Large intestine (tissue), 3 donors: ENCODE measurements around the gene SORCS2. TPM values are rescaled to one million over a fixed set of nuclear protein-coding genes. Genes with fewer than 3 reads are reported as not detected.

Source experiments
- DNase-seq, 2 donors: peaks; one replicate each; pipeline versions ENCODE4 v3.0.0 to v3.0.0-alpha.2; 2013
- H3K27ac ChIP-seq: one replicate; pipeline ENCODE4 v1.5.1; 2013; ENCODE audit warnings: low read length
- H3K27me3 ChIP-seq: 2 replicates; pipeline ENCODE4 v1.6.1; 2013; ENCODE audit warnings: low read length; ENCODE audit not compliant: control insufficient read depth, insufficient read depth
- H3K36me3 ChIP-seq: 2 replicates; pipeline ENCODE4 v1.6.1; 2013; ENCODE audit warnings: low read length; ENCODE audit not compliant: control insufficient read depth, insufficient read depth
- H3K4me1 ChIP-seq: one replicate; pipeline ENCODE4 v1.6.1; 2013; ENCODE audit warnings: low read length; ENCODE audit not compliant: control insufficient read depth, insufficient read depth
- H3K4me3 ChIP-seq: one replicate; pipeline ENCODE4 v1.5.1; 2013; ENCODE audit warnings: low read length
- H3K9me3 ChIP-seq: one replicate; pipeline ENCODE4 v1.6.1; 2013; ENCODE audit warnings: mild to moderate bottlenecking, low read depth, low read length, moderate library complexity; ENCODE audit not compliant: control insufficient read depth
- WGBS: methylation state at CpG from one replicate; pipeline ENCODE4 v1.1.5; 2013; ENCODE audit warnings: low lambda C conversion rate; ENCODE audit not compliant: insufficient coverage; 5-methylcytosine and 5-hydroxymethylcytosine counted together
- polyA plus RNA-seq: library from polyadenylated mRNA; unstranded; fragments of 120-200 nt; gene quantifications from one replicate; pipeline ENCODE4 v1.2.1, GENCODE V29; 2013

The SORCS2 gene
- polyA plus RNA-seq, 1 donor, result 3.6 TPM

GRCh38 chr4:7428261-7429068 lies 236.1 kb downstream of the SORCS2 start:
- Histone ChIP-seq H3K36me3 (no peaks in the 10 kb centered on the region), H3K4me3 (no peak overlapping the region), H3K4me1 (no peaks in the 10 kb centered on the region), H3K27ac (no peak overlapping the region), H3K27me3 (no peaks in the 10 kb centered on the region), H3K9me3 (no peaks in the 10 kb centered on the region)
- WGBS, result no CpG with 5 or more reads among the region's 16 CpGs
- DNase-seq, result no peak

GRCh38 chr4:7429069-7429416 lies 236.7 kb downstream of the SORCS2 start:
- Histone ChIP-seq H3K9me3 (no peaks in the 10 kb centered on the region), H3K27me3 (no peaks in the 10 kb centered on the region), H3K4me1 (peaks cover under 1% of the 10 kb centered on the region), H3K27ac (no peak overlapping the region), H3K36me3 (no peaks in the 10 kb centered on the region), H3K4me3 (no peak overlapping the region)
- WGBS, result no CpG with 5 or more reads among the region's 9 CpGs
- no peak for DNase-seq

- no peak for DNase-seq
- Histone ChIP-seq H3K4me3 (no peak overlapping the region), H3K9me3 (no peaks in the 10 kb centered on the region), H3K27me3 (no peaks in the 10 kb centered on the region), H3K27ac (no peak overlapping the region), H3K36me3 (no peaks in the 10 kb centered on the region), H3K4me1 (peaks cover 6% of the 10 kb centered on the region)
- no CpG with 5 or more reads among the region's 17 CpGs for WGBS
These were observed 237.3 kb downstream of the SORCS2 start for GRCh38 chr4:7429601-7430078.

- Histone ChIP-seq H3K9me3 (no peaks in the 10 kb centered on the region), H3K4me1 (peaks cover 13% of the 10 kb centered on the region), H3K36me3 (no peaks in the 10 kb centered on the region), H3K4me3 (no peak overlapping the region), H3K27ac (no peak overlapping the region), H3K27me3 (no peaks in the 10 kb centered on the region)
- no CpG with 5 or more reads among the region's 16 CpGs for WGBS
- DNase-seq, result no peak
These were observed 238.1 kb downstream of the SORCS2 start for GRCh38 chr4:7430368-7430964.

GRCh38 chr4:7430965-7431695 lies 238.8 kb downstream of the SORCS2 start:
- no CpG with 5 or more reads among the region's 17 CpGs for WGBS
- no peak overlapping the region for H3K4me3 ChIP-seq
- H3K27me3 ChIP-seq, result no peaks in the 10 kb centered on the region
- DNase-seq, result no peak
- H3K9me3 ChIP-seq, result no peaks in the 10 kb centered on the region
- H3K4me1 ChIP-seq, result peaks cover 20% of the 10 kb centered on the region
- H3K27ac ChIP-seq, result no peak overlapping the region
- H3K36me3 ChIP-seq, result no peaks in the 10 kb centered on the region

- WGBS, result 40% methylated on average over 1 of the region's 27 CpGs
- no peak for DNase-seq
- Histone ChIP-seq H3K36me3 (no peaks in the 10 kb centered on the region), H3K4me1 (peaks cover 28% of the 10 kb centered on the region), H3K4me3 (no peak overlapping the region), H3K27ac (no peak overlapping the region), H3K27me3 (no peaks in the 10 kb centered on the region), H3K9me3 (no peaks in the 10 kb centered on the region)
These were observed 239.6 kb downstream of the SORCS2 start for GRCh38 chr4:7431696-7432530.

GRCh38 chr4:7432531-7433375 lies 240.4 kb downstream of the SORCS2 start:
- WGBS, result no CpG with 5 or more reads among the region's 23 CpGs

GRCh38 chr4:7433376-7434140 lies 241.2 kb downstream of the SORCS2 start:
- no peak overlapping the region for H3K27ac ChIP-seq
- H3K4me3 ChIP-seq, result no peak overlapping the region
- H3K4me1 ChIP-seq, result peaks cover 36% of the 10 kb centered on the region
- WGBS, result no CpG with 5 or more reads among the region's 28 CpGs
- no peaks in the 10 kb centered on the region for H3K36me3 ChIP-seq
- H3K27me3 ChIP-seq, result no peaks in the 10 kb centered on the region
- no peak for DNase-seq
- H3K9me3 ChIP-seq, result no peaks in the 10 kb centered on the region

More at GRCh38 chr4:7432531-7433375, 240.4 kb downstream of the SORCS2 start:
- Histone ChIP-seq H3K27ac (no peak overlapping the region), H3K36me3 (no peaks in the 10 kb centered on the region), H3K9me3 (no peaks in the 10 kb centered on the region), H3K4me1 (peaks cover 35% of the 10 kb centered on the region), H3K4me3 (no peak overlapping the region), H3K27me3 (no peaks in the 10 kb centered on the region)
- DNase-seq, result no peak
